HepG2 (cell line): ENCODE results near the gene BACH2. TPM values are rescaled to one million over a fixed set of nuclear protein-coding genes. Genes with fewer than 3 reads are reported as not detected.

Experiments
- ATAC-seq: fragments of 200-7000 bp; cut with Tn5 transposase; 3 replicates; pipeline ENCODE4 v1.9.1; 2020; ENCODE audit warnings: mild to moderate bottlenecking, moderate library complexity
- BruUV-seq: library from RNA; stranded (reverse); fragments of 400-500 nt; replicated peaks from 2 replicates; lab custom pipeline; 2021; lab: Mats Ljungman, UMichigan
- CTCF ChIA-PET: fragments of 300-600 bp; formaldehyde crosslinking; extraction: SDS; loops from one replicate; lab custom pipeline; 2021; ENCODE audit warnings: low total read pairs, inconsistent platforms, low intra/inter-chr PET ratio; lab: Yijun Ruan, JAX
- POLR2A ChIA-PET: fragments of 350-600 bp; sonication (Branson Sonifier 250); formaldehyde crosslinking; loops from one replicate; lab custom pipeline; 2020; ENCODE audit warnings: antibody characterized with exemption, inconsistent platforms; lab: Yijun Ruan, JAX
- DNase-seq: peaks from one replicate; pipeline ENCODE4 v3.0.0-alpha.2; 2015; ENCODE audit warnings: low spot score
- FAIRE-seq: peaks from 3 replicates; lab custom pipeline; 2011; peaks lifted over from hg19 to GRCh38; lab: Jason Lieb, UNC
- H2AFZ ChIP-seq: one replicate; pipeline ENCODE4 v1.6.1; 2011; ENCODE audit warnings: low read length, inconsistent platforms
- H3K27ac ChIP-seq: fragments of 300-600 bp; 3 replicates; pipeline ENCODE4 v1.8.0; 2011; ENCODE audit warnings: mixed run types, mild to moderate bottlenecking, mixed read lengths, low read length, inconsistent platforms; ENCODE audit not compliant: insufficient read depth; ENCODE audit errors: extremely low read length
- H3K27me3 ChIP-seq, 2 experiments: fragments of 200-600 bp in 1 of 2; 2 replicates in 1 of 2; 3 replicates in 1 of 2; pipeline versions ENCODE4 v1.6.0 to v1.8.0; 2011; ENCODE audit warnings: low read length in 2 of 2, mild to moderate bottlenecking in 2 of 2, moderate library complexity in 2 of 2, inconsistent platforms in 1 of 2; ENCODE audit not compliant: insufficient read depth in 2 of 2, control insufficient read depth in 1 of 2
- H3K36me3 ChIP-seq, 2 experiments: fragments of 200-600 bp in 1 of 2; replicated peaks in 1 of 2; 2 replicates in 1 of 2; 3 replicates in 1 of 2; pipeline versions ENCODE4 v1.5.1 to v1.8.0; 2011; ENCODE audit warnings: low read length in 2 of 2, inconsistent platforms in 1 of 2; ENCODE audit not compliant: insufficient read depth in 2 of 2, control insufficient read depth in 1 of 2
- H3K4me1 ChIP-seq: 2 replicates; pipeline ENCODE4 v1.5.1; 2012; ENCODE audit warnings: low read length, inconsistent platforms; ENCODE audit not compliant: insufficient read depth
- H3K4me2 ChIP-seq: 2 replicates; pipeline ENCODE4 v1.6.0; 2011; ENCODE audit warnings: low read depth, low read length, inconsistent platforms
- H3K4me3 ChIP-seq, 3 experiments: fragments of 200-600 bp in 1 of 3; sonication (generic), shearing (Covaris generic) in 1 of 3; replicated peaks in 1 of 3; 2 replicates each; pipeline ENCODE4 v1.5.1; 2011 to 2016; ENCODE audit warnings: low read length in 3 of 3, inconsistent platforms in 2 of 3, low read depth in 2 of 3, mild to moderate bottlenecking in 2 of 3, control low read depth in 1 of 3, mixed read lengths in 1 of 3; ENCODE audit not compliant: insufficient read depth in 1 of 3
- H3K79me2 ChIP-seq: one replicate; pipeline ENCODE4 v1.6.1; 2011; ENCODE audit warnings: low read length, inconsistent platforms; ENCODE audit not compliant: insufficient read depth
- H3K9ac ChIP-seq: 2 replicates; pipeline ENCODE4 v1.6.0; 2011; ENCODE audit warnings: mild to moderate bottlenecking, low read depth, low read length, inconsistent platforms; ENCODE audit not compliant: insufficient read depth
- H3K9me3 ChIP-seq: 2 replicates; pipeline ENCODE4 v1.5.1; 2012; ENCODE audit warnings: mild to moderate bottlenecking, low read length
- H4K20me1 ChIP-seq: 2 replicates; pipeline ENCODE4 v1.6.0; 2011; ENCODE audit warnings: inconsistent platforms, mild to moderate bottlenecking, low read length, moderate library complexity; ENCODE audit not compliant: insufficient read depth
- EHMT2 ChIP-seq: fragments of 200-600 bp; sonication (generic); IDR thresholded peaks from 2 replicates; pipeline ENCODE4 v1.7.0; 2017; ENCODE audit warnings: antibody characterized with exemption, low read depth, low read length, borderline replicate concordance
- HCFC1 ChIP-seq: fragments of 150-350 bp; IDR thresholded peaks from 2 replicates; pipeline ENCODE4 v1.6.1; 2014; ENCODE audit warnings: low read depth, low read length
- PCBP1 ChIP-seq: fragments of 200-400 bp; formaldehyde crosslinking; IDR thresholded peaks from 2 replicates; pipeline ENCODE4 v1.6.1; 2017; ENCODE audit warnings: mild to moderate bottlenecking, low read depth, low read length, borderline replicate concordance
- PHF8 ChIP-seq: sonication (generic); formaldehyde crosslinking; IDR thresholded peaks from 2 replicates; pipeline ENCODE4 v1.5.0; 2020; ENCODE audit warnings: missing genetic modification reagents
- SIX4 ChIP-seq: sonication (generic); formaldehyde crosslinking; IDR thresholded peaks from 2 replicates; pipeline ENCODE4 v1.4.0; 2020; ENCODE audit warnings: missing genetic modification reagents
- ZFP91 ChIP-seq: sonication (generic); formaldehyde crosslinking; IDR thresholded peaks from 2 replicates; pipeline ENCODE4 v1.9.0; 2022; ENCODE audit warnings: missing genetic modification reagents, mild to moderate bottlenecking, borderline replicate concordance
- ZNF510 ChIP-seq: sonication (generic); formaldehyde crosslinking; IDR thresholded peaks from 2 replicates; pipeline ENCODE4 v1.4.0; 2020; ENCODE audit warnings: low read depth, mild to moderate bottlenecking, missing genetic modification reagents
- WGBS: methylation state at CpG from one replicate; pipeline ENCODE4 v1.1.6; 2017; ENCODE audit warnings: low lambda C conversion rate; 5-methylcytosine and 5-hydroxymethylcytosine counted together
- in situ Hi-C: cut with HindIII; loops from 2 replicates; pipeline ENCODE4 v1.10.0; 2017; ENCODE audit warnings: low pct_unique_long_range_greater_than_20kb; ENCODE audit not compliant: extremely low pct_ligation_motif_present
- intact Hi-C: fragments of 100-400 bp; cut with micrococcal nuclease; formaldehyde crosslinking; loops from one replicate; pipeline ENCODE4 v1.10.0; 2022; ENCODE audit not compliant: unreplicated experiment
- polyA plus RNA-seq, 8 experiments: library from polyadenylated mRNA; depleted of rRNA in 3 of 8; stranded (reverse) in 7 of 8; unstranded in 1 of 8; fragments of >200 nt; fragmentation: Illumina TruSeq in 4 of 8; extraction: Trizol in 4 of 8; gene quantifications; 2 replicates each; pipeline versions ENCODE4 v1.2.1 to v1.2.3, GENCODE V29; 2011 to 2016; ENCODE audit warnings: low read depth in 4 of 8, missing spikeins in 1 of 8, mixed read lengths in 1 of 8; ENCODE audit not compliant: insufficient read depth in 1 of 8
- total RNA-seq, 5 experiments: library from RNA; depleted of rRNA; stranded (reverse); fragments of >200 nt; fragmentation: Illumina TruSeq; extraction: Trizol; gene quantifications; 2 replicates each; pipeline ENCODE4 v1.2.3, GENCODE V29; 2016; ENCODE audit warnings: low read depth in 1 of 5

Gene BACH2
- total and polyA plus RNA-seq, 2 of the 13 experiments (the other 11 are each of a cell fraction or from before 2014, with no cell fraction given): 0.01 TPM; not detected in 1

DNA sequence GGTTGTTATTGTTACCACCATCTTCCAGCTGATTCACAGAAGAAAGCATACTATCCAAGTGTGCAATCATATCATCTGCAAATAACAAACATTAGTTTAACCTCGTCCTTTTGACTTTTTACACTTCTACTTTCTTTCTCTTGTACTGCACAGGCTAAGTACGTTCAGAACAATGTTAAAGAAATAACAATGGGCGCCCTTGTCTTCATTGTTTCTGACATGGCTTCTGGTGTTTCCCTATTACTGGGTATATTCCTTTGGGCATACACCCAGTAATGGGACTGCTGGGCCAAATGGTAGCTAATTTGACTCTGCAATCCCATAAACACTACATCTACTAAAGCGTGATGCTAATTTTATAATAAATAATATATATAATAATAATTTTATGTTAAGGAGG lies 255.7 kb downstream of the BACH2 start (continued):
- TF ChIP-seq SIX4 (no peak), ZFP91 (no peak), HCFC1 (no peak)

GRCh38 chr6:90039911-90040310 lies 256.7 kb downstream of the BACH2 start:
- Histone ChIP-seq H3K27me3 (no peaks in the 10 kb centered on the region; a peak in 1 of 5 replicates), H3K36me3 (no peaks in the 10 kb centered on the region), H4K20me1 (no peaks in the 10 kb centered on the region), H3K4me1 (no peaks in the 10 kb centered on the region), H3K9ac (no peak overlapping the region), H2AFZ (no peak overlapping the region), H3K27ac (no peak overlapping the region), H3K79me2 (no peaks in the 10 kb centered on the region), H3K4me3 (no peak overlapping the region), H3K4me2 (no peak overlapping the region), H3K9me3 (no peaks in the 10 kb centered on the region)
- whole genome bisulfite sequencing: 0% methylated on average over 2 of the region's 2 CpGs
- ATAC-seq: no peak
- CTCF ChIA-PET: no interaction called here
- TF ChIP-seq EHMT2 (no peak), ZNF510 (CRISPR knock-in tag) (no peak), ZFP91 (no peak), PHF8 (CRISPR knock-in tag) (no peak), PCBP1 (no peak)
- in situ Hi-C loops: no loop called here
- POLR2A ChIA-PET: no interaction called here
- intact Hi-C loops: no loop called here
- DNase-seq: no peak
- FAIRE-seq: no peak
- BruUV-seq: no TSS peak
